SK-N-MC (cell line): ENCODE measurements around the gene RASL11A.

ENCODE experiments used
- EZH2 ChIP-seq: fragments of 200-600 bp; sonication (generic); IDR thresholded peaks from one replicate; pipeline ENCODE4 v1.6.1; 2017; ENCODE audit warnings: antibody characterized with exemption
- POLR2AphosphoS5 ChIP-seq: IDR thresholded peaks from 2 replicates; pipeline ENCODE4 v1.6.1; 2012; ENCODE audit warnings: mild to moderate bottlenecking, low read depth, low read length, borderline replicate concordance

GRCh38 chr13:27283906-27284493, 13.4 kb downstream of the RASL11A start:
- TF ChIP-seq POLR2AphosphoS5 (no peak), EZH2 (no peak)
